GM12875 (cell line): ENCODE data around the gene CHST9.
"Not testable (repeated sequence)": the region's sequence is repeated elsewhere in the genome, so short reads cannot be mapped to it uniquely, and the experiment has no call there.

Source experiments
- H3K4me3 ChIP-seq: one replicate; pipeline ENCODE4 v1.5.1; 2011; ENCODE audit warnings: low read depth, low read length, control low read depth
- CTCF ChIP-seq: IDR thresholded peaks from 2 replicates; pipeline ENCODE4 v1.5.1; 2011; ENCODE audit warnings: low read depth, mild to moderate bottlenecking, control low read depth, inconsistent platforms, low read length, moderate library complexity, borderline replicate concordance; ENCODE audit not compliant: insufficient read depth

CHST9 gene

GRCh38 chr18:27185025-27185763 is at the start of gene CHST9:
TSS of gene CHST9 (minus strand) at chr18:27185308. CDS start at chr18:27142809, 42,499 bp downstream.
- TF ChIP-seq CTCF = no peak
- no peak within 1 kb of the TSS for H3K4me3 ChIP-seq

- not testable (repeated sequence) for H3K4me3 ChIP-seq
Observed at GRCh38 chr18:27232355-27232754, 47.2 kb upstream of the CHST9 start.

- H3K4me3 ChIP-seq = not testable (repeated sequence)
Observed at GRCh38 chr18:27231671-27232070, 46.6 kb upstream of the CHST9 start.

- not testable (repeated sequence) for H3K4me3 ChIP-seq
Observed at GRCh38 chr18:27231221-27231620, 46.1 kb upstream of the CHST9 start.

- TF ChIP-seq CTCF = no peak
- H3K4me3 ChIP-seq = no peak overlapping the region
Observed at GRCh38 chr18:27227721-27228120, 42.6 kb upstream of the CHST9 start.

- no peak for TF ChIP-seq CTCF
- H3K4me3 ChIP-seq = no peak overlapping the region
Observed at GRCh38 chr18:27226556-27227075, 41.5 kb upstream of the CHST9 start.

- no peak for TF ChIP-seq CTCF
- H3K4me3 ChIP-seq = no peak overlapping the region
Observed at GRCh38 chr18:27225947-27226481, 40.9 kb upstream of the CHST9 start.

- TF ChIP-seq CTCF = no peak
- H3K4me3 ChIP-seq = no peak overlapping the region
Observed at GRCh38 chr18:27223526-27224291, 38.6 kb upstream of the CHST9 start.
